ENCODE results near the gene PSMG3.

DNA sequence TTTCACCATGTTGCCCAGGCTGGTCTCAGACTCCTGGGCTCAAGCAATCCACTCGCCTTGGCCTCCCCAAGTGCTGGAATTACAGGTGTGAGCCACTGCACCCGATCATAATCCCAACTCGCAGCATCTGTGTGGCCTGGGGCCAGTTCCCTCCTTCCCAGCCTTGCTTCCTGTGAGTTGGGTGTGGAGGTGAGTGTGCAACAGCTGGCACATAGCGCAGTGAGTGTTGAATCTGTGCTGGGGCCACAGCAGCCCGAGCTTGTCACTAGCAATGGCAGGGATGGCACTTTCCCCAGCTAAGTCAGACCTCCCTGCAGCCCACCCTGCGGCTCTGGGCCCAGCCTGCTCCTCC, 26.0 kb downstream of the PSMG3 start:
- no peak for TF ChIP-seq POLR2A (IDR thresholded peaks at IDR 0.05)
- TF ChIP-seq, protein P1, sequence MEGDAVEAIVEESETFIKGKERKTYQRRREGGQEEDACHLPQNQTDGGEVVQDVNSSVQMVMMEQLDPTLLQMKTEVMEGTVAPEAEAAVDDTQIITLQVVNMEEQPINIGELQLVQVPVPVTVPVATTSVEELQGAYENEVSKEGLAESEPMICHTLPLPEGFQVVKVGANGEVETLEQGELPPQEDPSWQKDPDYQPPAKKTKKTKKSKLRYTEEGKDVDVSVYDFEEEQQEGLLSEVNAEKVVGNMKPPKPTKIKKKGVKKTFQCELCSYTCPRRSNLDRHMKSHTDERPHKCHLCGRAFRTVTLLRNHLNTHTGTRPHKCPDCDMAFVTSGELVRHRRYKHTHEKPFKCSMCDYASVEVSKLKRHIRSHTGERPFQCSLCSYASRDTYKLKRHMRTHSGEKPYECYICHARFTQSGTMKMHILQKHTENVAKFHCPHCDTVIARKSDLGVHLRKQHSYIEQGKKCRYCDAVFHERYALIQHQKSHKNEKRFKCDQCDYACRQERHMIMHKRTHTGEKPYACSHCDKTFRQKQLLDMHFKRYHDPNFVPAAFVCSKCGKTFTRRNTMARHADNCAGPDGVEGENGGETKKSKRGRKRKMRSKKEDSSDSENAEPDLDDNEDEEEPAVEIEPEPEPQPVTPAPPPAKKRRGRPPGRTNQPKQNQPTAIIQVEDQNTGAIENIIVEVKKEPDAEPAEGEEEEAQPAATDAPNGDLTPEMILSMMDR (IDR thresholded peaks at IDR 0.05) = no peak

Data from testis (tissue), 2 donors.